MM.1S (cell line): ENCODE data around the gene BORCS8.

Source experiments
- EZH2phosphoT487 ChIP-seq: fragments of 300-600 bp; sonication (generic); IDR thresholded peaks from 2 replicates; pipeline ENCODE4 v1.6.1; 2018; ENCODE audit warnings: antibody characterized with exemption, low read length
- TF ChIP-seq, protein P1 (sequence below): fragments of 300-600 bp; sonication (generic); IDR thresholded peaks from 2 replicates; pipeline ENCODE4 v1.5.1; 2016; ENCODE audit warnings: antibody characterized with exemption, low read length, mixed read lengths

DNA sequence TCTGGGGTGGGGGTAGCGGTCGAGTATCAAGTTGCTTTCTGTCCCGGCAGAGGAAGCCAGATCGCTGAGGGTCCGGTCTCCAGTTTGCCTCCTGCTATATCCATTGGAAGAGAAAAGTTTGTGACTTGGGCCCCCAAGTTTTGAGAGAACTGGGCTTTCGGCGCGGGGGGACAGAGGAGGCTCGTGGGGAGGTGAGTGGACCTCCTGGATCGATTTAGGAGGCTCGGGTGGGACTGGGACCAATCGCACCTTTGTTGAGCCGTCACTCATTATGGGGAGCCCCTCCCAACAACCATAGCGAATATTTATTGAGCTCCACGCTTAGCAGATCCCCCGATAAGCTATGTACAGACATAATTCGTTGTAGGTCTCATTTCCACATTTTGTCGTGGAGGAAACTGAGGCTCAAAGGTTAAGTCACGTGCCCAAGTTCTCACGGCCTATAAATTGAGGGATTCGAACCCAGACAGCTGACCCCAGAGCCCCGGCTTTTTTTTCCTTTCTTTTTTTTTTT, 1.0 kb upstream of the BORCS8 start:
- TF ChIP-seq, protein P1, sequence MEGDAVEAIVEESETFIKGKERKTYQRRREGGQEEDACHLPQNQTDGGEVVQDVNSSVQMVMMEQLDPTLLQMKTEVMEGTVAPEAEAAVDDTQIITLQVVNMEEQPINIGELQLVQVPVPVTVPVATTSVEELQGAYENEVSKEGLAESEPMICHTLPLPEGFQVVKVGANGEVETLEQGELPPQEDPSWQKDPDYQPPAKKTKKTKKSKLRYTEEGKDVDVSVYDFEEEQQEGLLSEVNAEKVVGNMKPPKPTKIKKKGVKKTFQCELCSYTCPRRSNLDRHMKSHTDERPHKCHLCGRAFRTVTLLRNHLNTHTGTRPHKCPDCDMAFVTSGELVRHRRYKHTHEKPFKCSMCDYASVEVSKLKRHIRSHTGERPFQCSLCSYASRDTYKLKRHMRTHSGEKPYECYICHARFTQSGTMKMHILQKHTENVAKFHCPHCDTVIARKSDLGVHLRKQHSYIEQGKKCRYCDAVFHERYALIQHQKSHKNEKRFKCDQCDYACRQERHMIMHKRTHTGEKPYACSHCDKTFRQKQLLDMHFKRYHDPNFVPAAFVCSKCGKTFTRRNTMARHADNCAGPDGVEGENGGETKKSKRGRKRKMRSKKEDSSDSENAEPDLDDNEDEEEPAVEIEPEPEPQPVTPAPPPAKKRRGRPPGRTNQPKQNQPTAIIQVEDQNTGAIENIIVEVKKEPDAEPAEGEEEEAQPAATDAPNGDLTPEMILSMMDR = no peak
- no peak for TF ChIP-seq EZH2phosphoT487
